Endometrium (tissue), 2 donors: ENCODE results near the gene NECAP2.
"Not testable (repeated sequence)": the region's sequence is repeated elsewhere in the genome, so short reads cannot be mapped to it uniquely, and the experiment has no call there.

Experiments used
- FAIRE-seq: peaks from 2 replicates; lab custom pipeline; 2012; peaks lifted over from hg19 to GRCh38; lab: Jason Lieb, UNC
- donor health status: control.
- donor health status: control.

The NECAP2 gene

DNA sequence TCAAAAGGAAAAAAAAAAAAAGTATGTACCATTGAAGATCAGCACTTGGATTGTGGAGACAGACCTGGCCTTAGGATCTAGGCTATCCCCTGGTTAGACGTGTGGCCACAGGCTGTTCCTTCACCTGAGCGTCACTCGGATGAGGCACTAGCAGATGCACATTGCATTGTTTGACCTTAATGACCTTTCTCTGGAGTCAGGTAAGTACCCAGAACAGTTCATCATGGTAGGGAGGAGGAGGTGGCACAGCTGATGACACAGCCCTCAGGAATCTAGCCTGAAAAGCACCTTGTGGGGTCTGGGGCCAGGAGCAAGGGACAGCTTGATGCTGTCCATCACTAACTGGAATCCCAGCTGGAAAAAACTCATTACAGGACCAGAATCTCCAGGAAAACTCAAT, 21.2 kb downstream of the NECAP2 start:
- no peak for FAIRE-seq

DNA sequence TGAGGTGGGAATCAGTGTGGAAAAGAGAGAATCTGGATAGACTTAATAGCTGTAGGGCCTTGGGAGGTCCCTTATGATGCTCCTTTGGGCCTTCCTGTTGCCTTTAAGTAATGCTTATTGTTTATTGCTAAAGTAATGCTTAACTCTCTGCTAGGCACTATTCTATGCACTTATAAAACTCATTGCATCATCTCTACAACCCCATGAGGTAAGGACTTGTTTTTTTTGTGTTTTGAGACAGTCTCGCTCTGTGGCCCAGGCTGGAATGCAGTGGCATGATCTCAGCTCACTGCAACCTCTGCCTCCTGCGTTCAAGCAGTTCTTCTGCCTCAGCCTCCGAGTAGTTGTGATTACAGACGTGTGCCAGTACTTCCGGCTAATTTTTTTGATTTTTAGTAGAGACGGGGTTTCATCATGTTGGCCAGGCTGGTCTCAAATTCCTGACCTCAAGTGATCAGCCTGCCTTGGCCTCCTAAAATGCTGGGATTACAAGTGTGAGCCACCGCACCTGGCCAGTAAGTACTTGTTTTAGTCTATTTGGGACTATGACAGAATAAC, 22.3 kb downstream of the NECAP2 start:
- no peak for FAIRE-seq

DNA sequence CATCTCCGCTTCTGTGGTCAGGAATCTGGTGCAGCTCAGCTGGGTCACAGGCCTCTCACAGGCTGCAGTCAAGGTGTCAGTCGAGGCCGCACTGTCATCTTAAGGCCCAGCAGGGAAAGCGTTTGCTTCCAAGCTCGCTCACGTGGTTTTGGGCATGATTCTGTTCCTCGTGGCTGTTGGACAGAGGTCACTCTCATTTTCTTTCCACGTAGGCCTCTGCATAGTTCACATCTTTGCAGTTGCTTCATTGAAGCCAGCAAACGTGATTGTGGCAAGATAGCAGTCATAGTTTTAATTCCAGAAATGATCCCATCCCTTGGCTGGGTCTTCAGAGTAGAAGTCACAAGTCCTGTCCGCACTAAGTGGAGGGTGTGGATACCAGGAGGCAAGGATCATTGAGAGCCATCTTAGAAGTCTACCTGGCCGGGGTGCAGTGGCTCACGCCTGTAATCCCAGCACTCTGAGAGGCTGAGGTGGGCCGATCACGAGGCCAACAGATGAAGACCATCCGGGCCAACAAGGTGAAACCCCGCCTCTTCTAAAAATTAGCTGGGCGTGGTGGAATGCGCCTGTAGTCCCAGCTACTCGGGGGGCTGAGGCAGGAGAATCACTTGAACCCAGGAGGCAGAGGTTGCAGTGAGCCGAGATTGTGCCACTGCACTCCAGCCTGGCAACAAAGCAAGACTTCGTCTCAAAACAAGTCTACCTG, 24.5 kb downstream of the NECAP2 start:
- no peak for FAIRE-seq

DNA sequence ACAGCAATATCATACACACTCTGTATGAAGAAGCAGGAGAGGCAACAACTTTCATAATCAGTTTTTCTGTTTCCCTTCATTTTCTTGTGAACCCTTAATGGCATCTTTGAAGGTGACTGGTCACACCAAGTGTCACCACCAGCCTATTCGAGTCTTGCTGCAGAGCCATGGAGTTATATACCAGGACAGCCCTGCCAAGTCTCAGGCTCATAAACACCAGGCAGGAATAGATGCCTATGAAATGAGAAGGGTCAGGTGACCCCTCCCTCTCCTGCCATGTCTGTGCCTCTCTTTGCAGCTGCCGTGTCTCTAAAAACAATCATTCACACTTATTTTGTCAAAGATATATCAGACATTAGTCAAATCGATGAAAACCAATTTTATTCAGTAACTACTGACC, 28.0 kb downstream of the NECAP2 start:
- FAIRE-seq = no peak

DNA sequence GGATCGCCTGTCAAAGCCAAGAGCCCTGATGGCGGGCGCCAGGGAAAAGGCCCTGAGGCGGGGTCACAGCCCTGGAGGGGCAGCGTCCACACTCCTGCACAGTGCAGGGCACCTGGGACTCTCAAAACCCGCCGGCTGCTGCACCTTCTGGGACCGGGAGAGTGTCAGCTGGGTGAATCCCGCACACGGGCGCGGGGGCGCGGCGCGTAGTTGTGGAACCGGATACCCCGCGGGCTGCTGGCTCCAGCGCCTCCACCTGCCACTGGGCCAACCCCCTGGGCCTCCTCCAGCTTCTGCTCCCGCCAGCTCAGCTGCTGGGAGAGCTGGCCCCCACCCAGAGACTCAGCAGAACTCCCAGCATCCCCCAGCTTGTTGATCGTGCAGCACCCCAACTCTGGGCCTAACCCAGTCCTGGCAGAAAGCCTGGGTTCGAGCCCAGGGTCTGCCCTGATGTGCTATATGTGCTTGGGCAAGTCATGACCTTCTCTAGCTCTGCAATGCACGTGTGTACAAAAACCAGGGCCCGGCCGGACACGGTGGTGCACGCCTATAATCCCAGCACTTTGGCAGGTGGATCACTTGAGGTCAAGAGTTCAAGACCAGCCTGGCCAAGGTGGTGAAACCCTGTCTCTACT, 33.8 kb downstream of the NECAP2 start:
- FAIRE-seq = no peak

DNA sequence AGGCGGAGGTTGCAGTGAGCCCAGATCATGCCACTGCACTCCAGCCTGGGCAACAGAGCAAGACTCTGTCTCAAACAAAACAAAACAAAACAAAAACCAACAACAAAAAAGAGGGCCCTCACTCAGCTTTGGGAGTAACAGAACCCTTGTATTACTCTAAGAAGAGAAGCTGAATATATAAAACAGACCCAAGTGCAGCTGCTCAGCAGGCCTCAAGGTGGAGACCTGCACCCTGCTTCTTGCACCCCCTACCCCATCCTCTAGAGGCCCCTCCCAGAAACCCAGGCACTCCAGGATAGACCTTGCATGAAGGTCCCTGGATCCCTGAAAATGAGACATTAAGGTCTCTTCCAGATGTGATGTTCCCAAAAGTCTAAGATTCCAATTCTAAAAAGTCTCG, 34.4 kb downstream of the NECAP2 start:
- not testable (repeated sequence) for FAIRE-seq

DNA sequence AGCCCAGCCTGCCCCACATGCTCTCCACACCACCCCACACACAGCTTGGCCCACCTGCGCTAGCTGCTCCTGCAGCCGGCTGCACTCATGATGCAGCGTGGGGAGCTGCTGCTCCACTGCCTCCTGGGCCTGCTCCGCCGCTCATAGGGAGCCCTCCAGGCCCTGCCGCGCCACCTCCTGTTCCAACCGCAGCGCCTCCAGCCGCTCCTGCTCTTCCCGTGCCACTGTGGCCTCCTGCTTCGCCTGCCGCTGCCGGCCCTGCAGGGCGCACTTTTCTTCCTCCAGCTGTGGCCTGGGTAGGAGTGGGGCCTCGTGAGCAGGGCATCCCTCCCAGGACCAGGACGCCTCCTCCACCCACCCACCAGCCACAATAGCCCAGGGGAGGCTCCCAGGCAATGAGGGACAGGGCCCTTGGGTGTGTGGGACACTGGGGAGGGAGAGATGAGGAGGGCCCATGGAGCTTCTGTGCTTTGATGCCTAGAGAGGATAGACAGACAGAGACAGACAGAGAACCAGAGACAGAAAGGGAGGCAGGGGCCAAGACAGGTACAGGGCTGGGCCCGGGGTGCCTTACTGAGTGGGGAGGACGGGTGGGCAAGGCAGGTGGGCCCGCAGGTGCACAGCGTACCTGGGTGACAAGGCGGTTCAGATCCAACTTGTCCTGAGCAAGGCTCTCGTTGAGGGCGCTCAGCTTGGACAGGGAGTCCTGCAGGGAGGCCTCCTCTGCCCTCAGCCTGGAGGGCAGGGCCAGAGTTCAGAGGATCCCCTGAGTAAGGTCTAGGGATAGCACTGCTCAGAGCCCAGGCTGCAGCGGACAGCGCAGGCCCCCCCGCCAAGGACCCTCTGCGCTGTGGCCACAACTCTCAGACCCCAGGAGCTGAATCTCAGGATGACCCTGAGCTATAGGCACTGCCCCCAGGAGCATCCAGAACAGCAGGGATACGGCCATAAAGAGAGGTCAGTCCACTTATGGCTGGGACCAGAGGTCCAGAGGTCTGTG, 35.5 kb downstream of the NECAP2 start:
- FAIRE-seq = not testable (repeated sequence)

DNA sequence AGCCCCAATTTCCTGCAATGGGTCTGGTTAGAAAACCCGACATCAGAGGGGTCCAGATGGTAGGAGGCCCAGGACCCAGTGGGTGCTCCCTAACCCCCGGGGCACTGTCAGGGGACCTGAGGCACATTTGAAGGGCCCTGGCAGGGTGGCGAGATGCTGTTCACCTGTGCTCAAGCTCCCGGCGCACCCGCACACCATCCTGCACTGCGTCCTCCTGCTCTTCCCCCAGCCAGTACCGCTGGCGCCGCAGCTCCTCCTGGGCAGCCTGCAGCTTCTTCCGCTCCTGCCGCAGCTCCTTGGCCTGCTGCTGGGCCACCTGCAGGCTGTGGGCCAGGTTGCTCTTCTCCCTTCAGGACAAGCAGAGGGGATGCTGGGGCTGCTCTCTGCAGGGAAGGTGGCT, 37.6 kb downstream of the NECAP2 start:
- no peak for FAIRE-seq

DNA sequence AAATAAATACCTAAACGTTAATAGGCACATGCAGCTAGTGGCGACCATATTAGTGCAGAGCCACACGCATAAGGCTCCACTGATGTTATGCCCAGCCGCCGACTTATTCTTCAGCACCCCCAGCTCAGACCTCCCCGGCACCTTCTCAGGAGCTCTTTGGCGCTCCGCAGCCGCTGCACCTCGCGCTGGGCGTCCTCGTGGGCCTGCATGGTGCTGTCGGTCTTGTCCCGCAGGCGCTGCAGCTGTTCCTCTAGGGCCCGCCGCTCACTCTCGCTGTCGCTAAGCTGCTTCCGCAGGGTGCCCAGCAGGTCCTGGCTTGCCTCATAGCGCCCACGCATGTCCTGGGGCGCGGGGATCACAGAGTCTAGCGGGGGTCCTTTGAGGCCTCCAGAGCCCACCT, 42.6 kb downstream of the NECAP2 start:
- not testable (repeated sequence) for FAIRE-seq

DNA sequence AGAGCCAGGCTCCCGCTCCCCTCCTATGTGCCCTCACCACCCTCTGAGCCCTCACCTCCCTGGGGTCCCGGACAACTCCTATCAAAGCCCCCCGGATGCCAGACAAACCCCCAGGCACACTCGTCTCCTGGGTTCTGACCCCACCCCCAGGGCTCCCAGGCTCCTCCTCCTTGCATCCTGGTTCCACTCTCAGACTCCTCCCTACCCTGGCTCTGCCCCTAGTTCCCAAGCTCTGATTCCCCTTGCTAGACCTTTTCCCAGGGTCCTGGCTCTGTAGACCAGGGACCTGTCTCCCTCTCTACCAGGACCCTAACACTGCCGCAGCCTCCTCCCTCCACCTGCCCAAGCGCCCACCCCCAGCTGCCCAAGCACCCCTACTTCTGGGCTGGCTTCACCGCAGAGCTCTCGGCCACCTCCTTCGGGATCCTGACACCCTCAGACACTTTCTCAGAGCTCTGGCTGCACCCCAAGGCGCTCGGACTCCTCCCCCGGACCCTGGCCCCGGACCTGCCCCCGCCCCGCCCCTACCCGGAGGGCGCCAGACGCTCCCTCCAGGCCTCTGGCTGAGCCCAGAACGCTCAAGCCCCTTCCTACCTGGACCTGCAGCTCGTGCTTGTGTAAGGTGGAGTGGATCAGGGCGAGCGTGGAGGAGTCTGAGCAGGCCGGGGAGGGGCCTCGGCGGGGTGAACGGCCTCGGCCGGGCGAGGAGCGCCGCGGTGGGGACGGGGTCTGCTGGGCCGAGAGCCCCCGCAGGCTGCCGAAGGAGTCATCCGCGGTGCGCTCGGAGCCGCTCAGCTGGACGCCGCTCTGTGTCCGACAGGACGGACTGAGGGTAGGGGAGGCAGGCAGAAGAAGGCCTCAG, 43.3 kb downstream of the NECAP2 start:
- not testable (repeated sequence) for FAIRE-seq

DNA sequence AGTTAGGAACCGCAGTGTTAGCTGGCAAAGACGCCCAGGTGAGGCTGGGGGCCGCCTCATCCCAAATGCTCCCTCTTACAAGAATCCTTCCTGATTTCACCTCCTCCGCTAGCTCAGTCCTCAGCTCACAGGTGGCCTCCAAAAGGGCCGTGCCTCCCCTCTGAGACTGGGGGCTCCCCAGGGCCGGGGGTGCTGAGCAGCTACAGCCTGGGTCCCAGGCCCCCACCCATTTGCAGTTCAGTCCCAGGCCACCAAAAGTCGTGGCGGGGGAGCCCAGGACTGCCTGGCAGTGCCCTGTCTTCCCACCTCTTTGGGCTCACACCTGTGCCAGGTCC, 43.9 kb downstream of the NECAP2 start:
- no peak for FAIRE-seq

DNA sequence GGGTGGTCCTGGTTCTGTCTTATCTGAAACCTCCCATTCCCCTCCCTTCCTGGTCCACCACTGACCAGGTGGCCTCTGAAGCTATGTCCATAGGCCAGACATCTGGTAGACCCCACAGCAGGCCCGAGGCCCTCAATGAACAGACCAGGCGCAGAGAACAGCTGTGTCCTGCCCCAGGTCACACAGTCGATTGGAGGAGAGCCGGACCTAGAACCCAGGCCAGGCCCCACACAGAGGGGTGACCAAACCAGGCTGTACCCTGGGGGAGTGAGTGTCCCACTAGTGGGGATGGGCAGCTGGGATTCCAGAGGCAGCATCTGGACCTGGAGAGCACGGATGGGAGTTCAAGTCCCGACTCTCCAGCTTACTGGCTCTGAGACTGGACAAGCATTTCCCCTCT, 44.4 kb downstream of the NECAP2 start:
- FAIRE-seq = no peak

DNA sequence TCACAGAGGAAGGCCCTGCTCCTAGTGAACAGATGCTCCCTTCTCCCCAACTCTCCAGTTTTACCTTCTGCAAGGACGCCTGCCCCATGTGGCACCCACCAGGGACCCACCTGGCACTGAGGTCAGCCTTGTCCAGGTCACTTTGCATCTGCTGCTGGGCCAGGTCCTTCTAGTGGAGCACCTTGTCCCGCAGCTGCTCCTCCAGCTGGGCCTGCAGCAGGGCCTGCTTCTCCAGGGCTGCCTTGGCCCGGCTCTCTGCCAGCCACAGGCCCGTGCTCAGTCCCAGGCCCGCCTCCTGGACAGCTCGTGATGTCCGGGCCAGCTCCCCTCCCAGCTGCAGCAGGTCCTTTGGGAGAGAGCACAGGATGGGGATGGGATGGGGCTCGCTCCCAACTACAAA, 45.8 kb downstream of the NECAP2 start:
- not testable (repeated sequence) for FAIRE-seq

DNA sequence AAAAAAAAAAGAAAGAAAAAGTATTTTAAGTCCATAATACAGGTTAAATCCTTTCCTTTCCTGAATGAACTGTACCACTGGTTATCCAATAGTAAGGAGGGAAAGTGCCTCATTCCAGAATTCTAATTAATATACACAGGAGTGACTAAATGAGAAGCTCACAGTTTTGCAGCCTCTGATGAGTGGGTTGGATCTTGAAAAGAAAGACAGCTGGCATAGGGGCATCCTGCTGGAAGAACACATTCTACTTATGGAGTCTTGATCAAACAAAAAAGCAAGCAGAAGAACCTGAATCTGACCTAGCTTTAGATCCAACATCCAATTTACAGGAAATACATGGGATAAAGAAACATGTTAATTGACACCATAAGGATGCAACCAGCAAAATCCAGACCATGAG, 46.5 kb downstream of the NECAP2 start:
- FAIRE-seq = not testable (repeated sequence)

DNA sequence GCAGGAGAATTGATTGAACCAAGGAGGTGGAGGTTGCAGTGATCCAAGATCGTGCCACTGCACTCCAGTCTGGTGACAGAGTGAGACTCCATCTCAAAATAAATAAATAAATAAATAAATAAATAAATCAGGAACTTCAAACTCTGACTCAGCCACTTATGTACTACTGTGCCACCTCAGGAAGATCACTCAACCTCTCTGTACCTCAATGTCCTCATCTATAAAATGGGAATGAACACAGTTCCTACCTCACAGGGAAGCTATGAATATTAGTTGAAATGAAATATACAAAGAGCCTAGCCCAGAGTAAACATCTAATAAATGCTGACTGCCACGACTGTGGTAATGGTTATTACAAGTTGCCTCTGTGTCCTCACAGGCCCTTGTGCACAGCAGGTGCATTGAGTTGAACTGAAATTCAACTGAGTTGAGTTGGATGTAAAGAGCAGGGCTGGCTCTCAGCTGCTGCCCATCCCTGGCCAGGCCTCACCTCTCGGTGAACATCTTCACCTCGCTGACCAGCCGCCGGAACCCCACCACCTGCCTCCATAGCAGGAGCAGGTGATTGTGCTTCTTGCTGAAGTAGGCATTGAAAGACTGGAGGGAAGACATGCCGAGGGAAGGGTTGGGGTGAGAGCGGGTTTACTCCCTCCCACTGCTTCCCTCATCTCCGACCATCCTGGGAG, 48.8 kb downstream of the NECAP2 start:
- not testable (repeated sequence) for FAIRE-seq

DNA sequence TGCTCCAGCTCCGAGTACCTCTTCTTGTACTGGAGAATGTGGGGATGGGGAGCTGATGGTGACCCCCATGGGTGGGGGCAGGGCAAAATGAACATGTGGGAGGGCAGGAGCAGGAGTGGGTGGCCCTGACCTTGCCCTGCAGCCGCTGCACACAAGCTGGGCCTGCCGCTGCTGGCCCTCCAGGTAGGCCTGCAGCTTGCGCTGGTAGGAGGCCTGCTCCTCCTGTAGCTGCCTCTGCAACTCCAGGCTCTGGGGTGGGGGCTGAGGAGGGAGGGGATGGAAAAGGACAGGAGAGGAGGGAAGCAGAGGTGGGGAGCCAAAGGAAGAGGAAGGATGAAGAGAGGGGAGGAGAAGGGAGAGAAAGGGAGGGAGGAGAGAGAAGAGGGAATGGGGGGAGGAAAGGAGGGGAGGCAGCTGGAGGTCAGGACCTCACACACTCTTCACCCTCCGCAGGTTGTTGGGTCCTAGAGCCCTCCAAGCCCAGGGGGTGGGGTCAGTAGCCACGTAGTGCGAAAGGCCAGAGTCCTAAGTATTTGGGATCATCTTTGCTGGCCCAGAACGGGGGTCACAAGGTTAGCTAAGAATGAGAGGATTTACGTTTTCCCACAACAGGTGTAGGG, 50.6 kb downstream of the NECAP2 start:
- FAIRE-seq = no peak

DNA sequence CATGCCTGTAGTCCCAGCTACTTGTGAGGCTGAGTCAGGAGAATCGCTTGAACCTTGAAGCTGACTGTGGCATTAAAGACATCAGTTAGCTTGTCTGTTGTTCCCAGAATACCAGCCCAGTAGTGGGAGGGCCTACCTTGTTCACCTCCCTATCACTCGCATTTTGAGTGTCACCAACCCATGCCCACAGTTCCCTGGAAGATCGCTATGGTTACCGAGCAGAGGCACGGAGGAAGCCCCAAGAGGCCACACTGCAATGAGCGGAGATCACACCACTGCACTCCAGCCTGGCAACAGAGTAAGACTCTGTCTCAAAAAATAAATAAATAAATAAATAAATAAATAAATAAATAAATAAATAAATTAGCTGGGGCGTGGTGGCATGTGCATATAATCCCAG, 52.4 kb downstream of the NECAP2 start:
- not testable (repeated sequence) for FAIRE-seq

DNA sequence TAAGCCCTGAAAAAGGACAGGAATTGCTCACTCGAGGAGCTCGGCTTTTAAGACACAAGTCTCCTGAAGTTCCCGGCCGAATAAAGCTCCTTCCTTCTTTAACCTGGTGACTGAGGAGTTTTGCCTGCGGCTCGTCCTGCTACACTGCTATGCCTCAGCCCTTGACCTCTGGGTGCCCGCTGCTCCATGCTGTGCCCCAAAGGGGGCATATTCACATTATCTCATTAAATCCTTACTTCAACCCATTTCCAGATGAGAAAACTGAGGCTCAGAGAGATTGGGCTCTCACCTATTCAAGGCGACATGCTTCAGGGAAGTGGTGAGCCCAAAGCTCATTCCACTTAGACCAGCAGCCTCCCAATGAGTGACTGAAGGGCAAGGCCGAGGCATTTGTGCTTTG, 53.2 kb downstream of the NECAP2 start:
- FAIRE-seq = not testable (repeated sequence)

DNA sequence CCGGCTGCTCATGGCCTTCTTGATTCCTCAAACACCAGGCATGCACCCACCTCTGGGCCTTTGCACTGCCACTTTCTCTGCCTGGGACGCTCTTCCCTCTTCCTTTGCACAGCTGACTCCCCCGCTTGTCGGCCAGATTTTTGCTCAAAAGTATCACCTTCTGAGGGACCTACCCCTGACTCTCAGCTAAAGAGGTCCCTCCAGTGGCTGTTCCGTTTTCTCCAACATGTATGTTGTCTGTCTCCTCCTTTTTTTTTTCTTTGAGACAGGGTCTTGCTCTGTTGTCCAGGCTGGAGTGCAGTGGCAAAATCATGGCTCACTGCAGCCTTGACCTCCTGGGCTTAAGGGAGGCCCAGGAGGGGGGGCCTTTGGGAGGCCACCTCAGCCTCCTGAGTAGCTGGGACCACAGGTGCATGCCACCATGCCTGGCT, 57.0 kb downstream of the NECAP2 start:
- not testable (repeated sequence) for FAIRE-seq

DNA sequence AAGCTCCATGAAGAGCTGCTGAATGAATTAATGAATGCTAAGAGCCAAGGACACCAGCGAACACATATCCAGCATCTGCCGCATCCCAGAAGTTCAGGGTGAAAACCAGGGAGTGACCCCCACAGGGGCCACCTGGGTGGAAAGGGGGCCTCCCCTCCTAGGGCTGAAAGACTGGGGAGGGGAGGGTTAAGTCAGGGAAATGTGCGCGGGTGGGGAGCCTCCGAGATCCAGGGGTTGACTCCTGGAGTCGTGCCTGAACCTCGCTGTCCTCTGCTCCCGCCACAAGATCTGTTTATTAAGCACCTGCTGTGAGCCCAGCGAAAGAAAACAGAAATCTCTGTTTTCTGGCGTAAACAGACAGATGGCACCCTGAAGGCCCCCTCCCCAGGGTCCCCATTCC, 57.5 kb downstream of the NECAP2 start:
- not testable (repeated sequence) for FAIRE-seq
